NCI-H2227 treated with DMSO at 0.1 percent for 48 hours (cell line): ENCODE results near the gene TAF8.

Experiments used
- DNase-seq: peaks from one replicate; lab custom pipeline; 2025; lab: John Stamatoyannopoulos, UW

Gene TAF8

DNA sequence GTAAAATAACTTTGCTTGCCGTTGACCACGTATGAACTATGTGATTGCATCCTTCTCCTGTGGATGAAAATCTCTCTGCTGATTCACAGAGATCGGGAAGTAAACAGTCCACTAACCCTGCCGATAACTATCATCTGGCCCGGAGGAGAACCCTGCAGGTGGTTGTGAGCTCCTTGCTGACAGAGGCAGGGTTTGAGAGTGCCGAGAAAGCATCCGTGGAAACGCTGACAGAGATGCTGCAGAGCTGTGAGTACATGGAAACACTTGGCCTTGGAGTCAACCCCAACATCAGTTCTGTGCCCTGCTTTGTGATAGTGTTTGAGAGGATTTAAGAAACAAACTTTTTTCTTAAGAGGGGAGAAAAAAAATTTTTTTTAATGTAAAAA is 937 bp downstream of the TAF8 start:
- DNase-seq = no peak

DNA sequence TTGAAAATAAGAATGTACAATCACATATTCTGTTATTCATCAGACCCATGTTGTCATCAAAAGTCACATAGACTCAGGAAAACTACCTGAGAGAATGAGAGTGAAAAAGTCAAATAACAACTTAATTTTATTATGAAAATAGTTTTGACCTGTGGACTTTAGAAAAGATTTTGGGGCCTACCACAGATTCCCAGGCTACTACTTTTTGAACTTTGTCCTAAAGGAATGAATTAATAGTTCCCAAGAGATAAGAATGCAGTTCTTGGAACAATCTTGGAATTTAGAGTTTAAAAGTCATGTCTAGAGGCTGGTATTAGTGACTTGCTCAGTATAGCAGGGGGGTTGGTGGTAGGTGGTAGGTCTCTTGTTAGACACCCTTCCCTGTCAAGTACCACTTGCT is 3.3 kb downstream of the TAF8 start:
- no peak for DNase-seq

DNA sequence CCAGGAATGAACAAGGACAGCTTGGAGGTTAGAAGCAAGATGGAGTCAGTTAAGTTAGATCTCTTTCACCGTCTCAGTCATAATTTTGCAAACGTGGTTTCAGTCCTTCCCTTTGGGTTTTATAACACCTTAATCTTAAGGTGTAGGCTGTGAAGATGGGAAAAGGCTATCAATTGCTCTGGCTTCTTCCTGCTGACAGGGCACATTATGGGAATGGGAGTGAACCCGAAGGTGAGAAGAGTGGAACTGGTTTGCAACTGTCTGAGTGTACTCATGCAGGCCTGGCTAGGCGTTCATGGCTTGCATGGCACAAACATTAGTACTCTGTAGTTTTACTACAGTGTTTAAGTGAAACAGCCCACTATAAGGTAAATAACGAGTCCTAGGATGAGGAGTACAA is 9.4 kb downstream of the TAF8 start:
- DNase-seq = no peak

DNA sequence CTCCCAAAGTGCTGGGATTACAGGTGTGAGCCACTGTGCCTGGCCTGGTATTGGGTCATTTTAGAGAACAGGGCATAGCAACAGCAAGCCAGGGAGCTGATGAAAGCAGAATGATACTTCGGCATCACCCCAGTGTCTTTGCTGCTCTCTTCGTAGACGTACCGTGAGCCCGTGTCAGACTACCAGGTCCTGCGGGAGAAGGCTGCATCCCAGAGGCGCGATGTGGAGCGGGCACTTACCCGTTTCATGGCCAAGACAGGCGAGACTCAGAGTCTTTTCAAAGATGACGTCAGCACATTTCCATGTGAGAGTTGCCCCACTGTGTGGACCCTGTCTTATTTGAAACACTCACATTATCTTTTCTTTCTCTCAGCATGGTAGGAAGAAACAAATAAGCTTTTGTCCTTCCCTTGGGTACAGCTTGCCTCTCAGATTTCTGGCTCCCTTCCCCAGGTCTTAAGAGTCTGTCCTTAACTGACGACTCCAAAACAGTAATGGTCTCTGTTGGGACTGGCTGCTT is 15.9 kb downstream of the TAF8 start:
- DNase-seq = no peak

DNA sequence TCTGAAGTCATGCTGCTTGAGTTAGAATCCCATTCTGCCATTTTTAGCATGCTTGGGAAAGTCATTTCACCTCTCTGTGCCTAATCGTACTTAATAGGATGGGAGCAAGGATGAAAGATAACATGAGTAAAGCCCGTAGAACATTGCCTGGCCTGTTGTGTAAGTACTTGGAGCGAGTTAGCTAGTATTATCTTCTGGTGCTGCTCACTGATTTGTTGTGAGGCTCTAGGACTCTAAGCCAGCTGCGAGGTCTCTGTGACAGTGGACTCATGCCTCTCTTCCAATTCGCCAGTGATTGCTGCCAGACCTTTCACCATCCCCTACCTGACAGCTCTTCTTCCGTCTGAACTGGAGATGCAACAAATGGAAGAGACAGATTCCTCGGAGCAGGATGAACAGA is 17.8 kb downstream of the TAF8 start:
- DNase-seq = no peak

DNA sequence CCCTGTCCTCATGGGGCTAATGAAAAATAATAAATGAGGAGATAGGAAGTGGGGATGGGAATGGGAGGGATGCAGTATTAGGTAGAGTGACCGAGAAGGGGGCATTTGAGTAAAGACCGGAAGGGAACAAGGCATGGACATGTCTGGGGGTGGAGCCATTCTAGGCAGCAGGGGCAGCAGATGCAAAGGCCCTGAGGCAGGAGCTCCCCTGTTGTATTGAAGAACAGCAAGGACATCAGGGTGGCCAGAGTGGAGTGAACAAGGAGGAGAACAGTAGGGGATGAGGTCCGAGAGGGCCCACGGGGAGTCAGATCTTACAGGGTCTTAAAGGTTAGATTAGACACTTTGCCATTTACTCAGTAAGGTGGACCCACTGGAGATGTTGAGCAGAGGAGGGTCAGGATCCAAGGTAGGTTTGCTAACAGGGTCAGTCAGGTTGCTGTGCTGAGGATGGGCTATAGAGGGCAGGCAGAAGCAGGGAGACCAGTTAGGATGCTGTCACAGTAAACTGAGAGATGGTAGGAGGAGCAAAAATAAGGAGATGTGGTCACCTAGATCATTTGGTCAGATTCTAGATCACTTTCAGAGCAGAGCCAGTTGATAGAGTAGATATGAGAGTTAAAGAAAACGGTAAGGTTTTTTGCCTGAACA is 18.7 kb downstream of the TAF8 start:
- DNase-seq = no peak

DNA sequence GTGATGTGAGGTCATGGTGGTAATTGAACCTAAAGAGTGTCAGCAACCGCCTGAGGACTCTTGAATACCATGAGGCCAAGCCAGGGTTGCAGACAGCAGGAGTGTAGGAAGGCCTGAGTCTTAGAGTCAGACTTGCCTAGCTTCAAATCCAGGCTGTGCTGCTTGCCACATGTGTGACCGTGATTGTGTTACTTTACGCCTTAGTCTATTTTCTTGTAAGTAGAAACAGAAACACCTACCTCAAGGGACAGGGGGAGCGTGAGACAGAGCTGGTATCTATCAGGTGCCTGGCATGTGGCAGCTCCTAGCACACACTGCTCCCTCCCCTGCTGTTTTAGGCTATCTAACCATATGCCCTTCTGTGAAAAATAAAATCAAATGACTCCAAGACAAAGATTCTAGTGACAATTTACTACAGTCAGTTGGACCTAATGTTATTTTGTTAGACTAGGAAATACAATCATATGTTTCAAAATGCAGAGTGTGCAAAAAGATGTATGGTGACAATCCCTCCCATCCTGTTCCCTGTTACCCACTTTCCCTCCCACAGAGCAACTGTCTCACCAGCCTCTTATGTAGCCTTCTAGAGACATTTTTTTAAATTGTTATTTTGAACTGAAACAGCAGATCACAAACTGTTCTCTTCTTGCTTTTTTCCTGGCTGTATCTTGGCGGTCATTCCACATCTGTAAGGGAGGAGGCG is 21.7 kb downstream of the TAF8 start:
- no peak for DNase-seq

DNA sequence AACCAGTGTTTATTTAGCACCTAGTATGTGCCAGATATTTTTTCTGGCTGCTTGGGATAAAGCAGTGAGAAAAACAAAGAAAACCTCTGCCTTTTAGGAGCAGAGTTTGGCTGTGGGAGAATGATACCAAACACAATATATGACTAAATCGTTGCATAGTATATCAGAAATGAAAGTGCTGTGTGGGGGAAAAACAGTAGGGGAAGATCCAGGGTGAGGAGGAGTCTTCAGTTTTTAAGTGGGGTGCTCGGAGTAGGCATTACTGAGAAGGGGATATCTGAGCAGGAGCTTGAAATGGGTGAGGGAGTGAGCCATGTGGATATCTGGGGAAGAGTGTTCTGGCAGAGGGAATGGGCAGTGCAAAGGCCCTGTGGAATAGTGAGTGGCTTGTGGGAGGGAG is 23.0 kb downstream of the TAF8 start:
- no peak for DNase-seq

DNA sequence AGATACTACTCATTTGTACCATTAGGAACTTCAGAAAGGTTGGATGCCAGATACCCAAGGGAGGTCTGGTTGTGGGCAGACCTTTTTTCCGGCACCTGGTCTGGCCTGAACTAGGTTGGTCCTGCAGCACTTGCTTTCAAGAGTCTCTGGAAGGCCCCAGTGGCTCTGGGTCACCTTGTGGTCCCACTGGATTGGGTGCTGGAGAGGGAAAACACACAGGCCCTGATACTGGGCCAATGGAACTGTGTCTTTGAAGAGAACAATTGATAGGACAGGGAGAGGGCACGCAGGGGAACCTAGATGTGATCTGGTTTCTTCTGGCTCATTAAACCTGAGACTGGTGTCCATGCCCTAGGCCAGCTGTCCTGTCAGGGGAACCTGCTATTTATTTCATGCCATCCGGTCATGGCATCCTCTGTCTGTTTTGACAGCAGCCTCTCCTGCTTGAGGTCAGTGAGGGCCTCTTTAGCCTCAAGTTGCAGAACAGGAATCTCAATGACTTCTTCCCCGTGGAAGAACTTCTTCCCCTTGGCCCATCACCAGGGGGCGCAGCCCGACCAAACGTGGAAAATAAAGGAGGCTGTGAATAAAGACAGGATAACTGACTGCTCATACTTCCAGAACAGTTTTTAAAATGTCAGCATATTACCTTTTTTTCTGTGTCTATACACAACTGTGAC is 25.0 kb downstream of the TAF8 start:
- peak; percentile 20 for DNase-seq

DNA sequence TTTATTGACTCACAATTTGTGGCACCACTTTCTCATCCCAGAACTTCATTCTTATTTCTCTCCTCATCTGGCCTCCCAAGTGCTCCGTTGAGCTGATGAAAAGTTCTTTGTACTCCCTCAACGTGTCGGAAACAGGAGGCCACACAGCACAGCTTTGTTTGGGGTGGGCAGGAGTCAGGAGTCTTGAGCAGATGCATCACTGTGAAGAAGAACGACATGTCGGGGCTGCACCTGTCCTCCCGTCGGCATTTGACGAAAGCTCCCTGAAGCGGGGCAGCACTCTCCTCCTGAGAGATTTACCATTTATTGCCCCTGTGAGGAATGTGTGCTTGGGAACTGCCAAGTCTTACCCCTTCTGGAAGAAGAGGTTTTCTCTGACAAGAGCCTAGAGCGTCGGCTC is 28.1 kb downstream of the TAF8 start:
- DNase-seq = no peak

DNA sequence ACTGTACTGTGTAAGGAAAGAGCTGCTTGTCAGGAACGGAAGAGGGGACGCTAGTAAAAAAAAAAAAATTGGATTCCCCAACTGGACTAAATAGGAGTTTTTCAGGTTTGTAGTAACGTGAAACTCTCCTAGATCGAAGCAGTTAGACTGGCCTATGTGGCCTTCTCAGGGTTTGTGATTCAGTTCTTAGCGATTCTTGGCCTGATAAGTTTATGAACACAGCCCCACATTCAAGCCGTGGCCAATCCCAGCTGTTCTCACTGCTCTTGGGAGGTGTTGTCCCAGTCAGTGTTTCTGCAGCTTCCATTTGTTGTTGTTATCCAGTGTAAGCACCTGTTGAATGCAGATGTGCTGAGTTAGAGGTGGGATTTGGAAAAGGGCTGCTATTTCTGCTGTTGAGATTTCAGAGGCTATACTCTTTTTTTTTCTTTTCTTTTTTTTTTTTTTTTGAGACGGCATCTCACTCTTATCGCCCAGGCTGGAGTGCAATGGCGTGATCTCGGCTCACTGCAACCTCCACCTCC is 29.7 kb downstream of the TAF8 start:
- no peak for DNase-seq

DNA sequence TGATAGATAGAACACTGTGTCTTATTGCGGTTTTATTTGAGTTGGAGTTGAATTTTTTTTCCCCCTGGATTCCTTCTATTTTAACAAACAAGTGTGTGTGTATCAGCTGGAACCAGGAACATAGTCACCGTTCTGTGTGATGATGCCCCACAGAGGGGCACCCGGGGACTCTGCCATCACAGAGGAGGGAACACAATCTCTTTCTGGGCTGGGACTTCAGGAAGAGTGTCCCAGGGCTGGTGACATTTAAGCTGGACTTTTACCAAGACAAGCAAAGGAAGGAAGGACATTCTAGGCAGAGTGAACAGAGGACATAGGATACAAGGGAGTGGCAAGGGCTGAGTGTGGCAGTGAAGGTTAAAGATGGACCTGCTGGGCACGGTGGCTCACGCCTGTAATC is 33.2 kb downstream of the TAF8 start:
- DNase-seq = no peak

DNA sequence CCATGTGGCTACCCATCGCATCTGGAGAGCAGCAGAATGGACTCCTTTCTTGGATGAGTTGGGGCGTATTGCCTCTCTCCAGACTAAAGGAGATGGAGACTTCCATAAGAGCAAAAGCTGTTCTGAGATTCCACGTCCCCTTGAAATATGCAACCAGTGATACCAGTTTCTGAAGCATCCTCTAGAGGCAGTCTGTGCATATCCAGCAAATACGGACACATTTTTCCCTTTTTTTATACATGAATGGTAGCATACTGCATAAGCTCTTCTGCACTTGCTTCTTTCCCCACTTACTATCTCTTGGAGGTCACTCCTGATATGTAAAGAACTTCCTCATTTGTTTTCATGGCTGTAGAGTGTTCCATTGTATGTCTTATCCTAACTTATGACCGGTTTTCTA is 34.6 kb downstream of the TAF8 start:
- no peak for DNase-seq

DNA sequence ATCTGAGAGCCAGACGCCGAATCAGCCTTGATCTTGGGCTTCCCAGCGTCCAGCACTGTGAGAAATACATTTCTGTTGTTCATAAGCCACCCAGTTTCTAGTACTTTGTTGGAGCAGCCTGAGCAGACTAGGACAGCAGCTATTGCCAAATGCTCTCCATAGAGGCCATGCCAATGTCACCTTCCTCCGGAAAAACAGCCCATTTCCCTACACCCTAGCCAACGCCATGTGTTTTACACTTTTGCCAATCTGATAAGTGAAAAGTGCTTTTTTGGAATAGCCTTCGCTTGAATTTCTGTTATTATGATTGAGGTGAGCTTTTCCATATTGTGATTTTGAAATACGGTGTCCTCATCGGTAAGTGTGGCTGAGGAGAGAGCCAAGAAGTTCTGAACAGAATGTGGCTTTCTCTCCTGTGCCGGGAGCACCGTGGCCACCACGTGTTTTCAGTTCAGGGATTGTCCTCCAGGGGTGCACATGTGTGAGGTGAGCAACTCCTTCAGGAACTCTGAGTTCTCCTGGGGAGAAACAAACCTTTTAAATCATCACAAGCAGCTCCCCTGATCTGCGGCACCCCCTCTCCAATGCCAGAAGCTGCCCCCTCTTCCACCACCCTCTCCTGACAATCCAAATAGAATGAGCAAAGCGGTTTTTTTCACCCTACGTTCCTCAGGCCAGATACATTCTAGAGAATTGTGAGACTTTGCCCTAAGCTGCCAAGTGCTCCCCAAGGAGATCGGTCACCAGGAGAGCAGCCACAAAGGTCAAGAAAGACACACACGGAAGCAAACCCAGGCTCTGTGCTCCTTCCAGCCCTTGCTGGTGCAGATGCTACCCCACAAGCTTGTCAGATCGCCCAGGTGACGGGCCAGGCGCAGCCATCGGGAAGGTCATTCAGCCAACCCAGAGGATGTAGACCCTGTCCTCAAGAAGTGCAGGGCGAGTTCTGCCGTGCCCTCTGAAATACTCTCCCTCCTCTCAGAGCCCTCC is 36.0 kb downstream of the TAF8 start:
- no peak for DNase-seq

DNA sequence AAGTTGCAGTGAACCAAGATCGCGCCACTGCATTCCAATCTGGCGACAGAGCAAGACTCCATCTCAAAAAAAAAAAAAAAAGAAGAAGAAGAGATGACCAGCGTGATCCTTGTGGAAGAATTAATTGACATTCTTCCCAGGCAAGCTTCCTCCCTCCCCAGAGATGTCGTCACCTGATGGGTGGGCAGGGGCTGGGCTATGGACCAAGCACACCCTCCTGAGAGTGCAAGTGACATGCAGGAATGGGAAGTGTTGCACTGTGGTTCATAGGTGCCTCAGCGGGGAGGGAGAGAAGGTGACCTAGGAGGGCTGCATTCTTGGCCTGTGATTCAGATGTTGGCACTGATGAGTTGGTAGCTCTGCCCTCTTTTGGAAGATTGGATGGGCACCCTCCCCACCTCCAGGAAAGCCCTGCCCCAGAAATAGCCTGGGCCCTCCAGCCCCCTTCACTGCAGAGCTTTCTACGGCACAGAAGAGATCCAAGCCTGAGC is 37.8 kb downstream of the TAF8 start:
- DNase-seq = no peak

DNA sequence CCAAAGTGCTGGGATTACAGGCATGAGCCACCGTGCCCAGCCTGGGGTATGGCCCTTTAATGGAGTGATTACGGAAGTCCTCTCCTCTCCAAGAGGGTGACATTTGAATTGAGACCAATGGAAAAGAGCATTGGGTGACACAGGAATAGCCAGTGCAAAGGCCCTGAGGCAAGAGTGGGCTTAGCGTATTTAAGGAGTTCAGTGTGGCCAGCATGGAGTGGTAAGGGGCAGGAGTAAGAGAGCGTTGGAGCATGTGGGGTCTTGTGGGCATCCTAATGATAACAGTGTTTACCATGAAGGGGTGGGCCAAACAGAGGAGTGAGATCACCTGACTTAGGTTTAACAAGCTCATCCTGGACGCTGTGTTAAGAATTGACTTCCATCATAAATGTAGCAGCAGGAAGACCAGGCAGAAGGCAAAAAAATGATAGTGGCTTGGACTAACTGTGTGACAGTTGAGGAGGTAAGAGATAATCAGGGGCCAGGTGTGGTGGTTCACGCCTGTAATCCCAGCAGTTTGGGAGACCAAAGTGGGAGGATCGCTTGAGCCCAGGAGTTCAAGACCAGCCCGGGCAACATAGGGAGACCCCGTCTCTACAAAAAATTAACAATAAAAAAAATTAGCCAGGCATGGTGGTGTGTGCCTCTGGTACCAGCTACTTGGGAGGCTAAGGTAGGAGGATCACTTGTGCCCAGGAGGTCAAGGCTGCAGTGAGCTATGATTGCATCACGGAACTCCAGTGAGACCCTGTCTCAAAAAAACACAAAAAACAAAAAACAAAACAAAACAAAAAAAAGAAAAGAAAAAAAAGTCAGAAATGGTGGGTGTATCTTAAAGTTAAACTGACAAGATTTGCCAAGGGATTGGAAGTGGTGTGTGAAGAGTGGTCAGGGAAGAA is 40.7 kb downstream of the TAF8 start:
- no peak for DNase-seq

DNA sequence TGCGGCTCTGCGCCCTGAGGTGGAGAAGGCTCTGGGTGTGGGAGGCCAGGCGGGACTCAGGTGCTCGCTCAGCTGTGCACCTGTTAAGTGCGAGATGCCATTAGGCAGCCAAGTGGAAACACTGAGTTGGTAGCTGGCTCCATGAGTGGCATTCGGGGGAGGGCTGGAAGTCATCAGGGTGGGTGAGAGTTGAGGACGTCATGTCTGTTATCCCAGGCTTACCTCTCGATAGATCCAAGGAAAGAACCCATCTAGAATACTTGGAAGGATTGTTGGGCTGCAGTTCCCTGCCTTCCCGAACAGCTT is 41.3 kb downstream of the TAF8 start:
- no peak for DNase-seq

DNA sequence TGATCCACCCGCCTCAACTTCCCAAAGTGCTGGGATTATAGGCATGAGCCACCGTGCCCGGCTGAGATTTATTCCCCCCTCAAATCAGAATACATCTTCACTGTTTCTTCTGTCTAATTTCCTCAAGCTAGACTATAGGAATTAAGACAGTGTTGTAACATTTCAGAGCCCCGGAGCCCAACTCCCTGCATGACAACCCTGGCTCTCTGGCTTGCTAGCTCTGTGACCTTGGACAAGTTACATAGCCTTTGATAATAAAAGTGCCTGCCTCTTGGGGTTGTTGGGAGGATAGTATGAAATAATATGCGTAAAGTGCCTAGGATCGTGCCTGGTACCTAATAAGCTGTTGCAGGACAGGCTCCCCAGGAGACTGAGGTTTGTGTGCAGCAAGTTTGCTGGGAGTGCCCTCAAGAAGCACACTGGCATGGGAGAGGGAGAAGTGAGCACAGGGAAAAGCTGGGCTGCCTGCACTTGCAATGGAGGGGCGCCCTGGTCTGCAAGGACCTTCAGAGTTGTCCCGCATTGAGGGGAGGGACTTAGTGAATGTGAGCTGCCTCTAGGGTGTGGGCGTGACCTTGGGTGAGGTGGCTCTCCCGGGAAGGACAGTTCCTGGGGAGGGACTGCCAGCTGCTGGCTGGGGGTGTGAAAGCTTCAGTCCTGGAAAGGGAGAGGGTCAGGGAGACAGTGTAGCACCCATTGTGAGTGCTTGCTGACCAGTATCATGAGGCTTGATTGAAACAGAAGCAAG is 43.4 kb downstream of the TAF8 start:
- no peak for DNase-seq

DNA sequence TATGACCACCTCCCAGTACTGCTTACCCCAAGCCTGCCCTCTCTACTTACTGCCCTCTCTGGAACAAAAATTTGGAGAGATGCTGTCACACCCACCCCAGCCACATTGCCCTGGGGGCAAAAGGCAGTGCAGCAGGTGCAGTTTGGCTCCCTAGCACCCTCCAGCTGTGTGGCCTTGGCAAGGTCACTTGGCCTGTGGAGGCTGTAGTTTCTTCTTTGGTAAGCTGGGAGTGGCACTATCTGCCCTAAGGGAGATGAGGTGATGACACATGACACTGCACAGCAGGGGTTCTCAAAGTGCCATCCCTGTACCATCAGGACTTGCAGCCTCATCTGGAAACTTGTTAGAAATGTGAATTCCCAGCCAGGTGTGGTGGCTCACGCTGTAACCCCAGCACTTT is 44.8 kb downstream of the TAF8 start:
- no peak for DNase-seq
